SK-N-SH treated with all-trans-retinoic acid at 6 μM for 48 hours (cell line): ENCODE data around the gene MED26.

Experiments
- BACH2 ChIP-seq: fragments of 250-450 bp; sonication (Bioruptor Pico); IDR thresholded peaks from 2 replicates; pipeline ENCODE4 v1.9.0; 2021; ENCODE audit warnings: mild to moderate bottlenecking, borderline replicate concordance
- POU6F1 ChIP-seq: fragments of 250-450 bp; sonication (Bioruptor Pico); IDR thresholded peaks from 2 replicates; pipeline ENCODE4 v1.8.0; 2021; ENCODE audit warnings: low read depth, mild to moderate bottlenecking, moderate library complexity, borderline replicate concordance
- PPARA ChIP-seq: fragments of 250-450 bp; sonication (Bioruptor Pico); IDR thresholded peaks from 2 replicates; pipeline ENCODE4 v1.5.0; 2020; ENCODE audit warnings: mild to moderate bottlenecking, borderline replicate concordance
- ZFP3 ChIP-seq: fragments of 250-450 bp; sonication (Bioruptor Pico); IDR thresholded peaks from 2 replicates; pipeline ENCODE4 v1.5.0; 2020; ENCODE audit warnings: mild to moderate bottlenecking, moderate library complexity
- ZNF565 ChIP-seq: fragments of 450-650 bp; formaldehyde crosslinking; conservative IDR thresholded peaks from 2 replicates; pipeline ENCODE4 v1.5.0; 2020; ENCODE audit warnings: low read depth, mild to moderate bottlenecking, moderate library complexity

- TF ChIP-seq ZNF565 (CRISPR knock-in tag) = no peak
- no peak for TF ChIP-seq BACH2 (CRISPR knock-in tag)
- TF ChIP-seq POU6F1 (CRISPR knock-in tag) = no peak
- TF ChIP-seq PPARA (CRISPR knock-in tag) = no peak
- no peak for TF ChIP-seq ZFP3 (CRISPR knock-in tag)
Measured at GRCh38 chr19:16573296-16573695, 54.7 kb downstream of the MED26 start.
